ENCODE data around the gene CYSTM1.
"Not testable (repeated sequence)": the region's sequence is repeated elsewhere in the genome, so short reads cannot be mapped to it uniquely, and the experiment has no call there.

The CYSTM1 gene

GRCh38 chr5:140151144-140152021 is 23.6 kb upstream of the CYSTM1 start:
- DNase-seq: no peak

GRCh38 chr5:140152022-140152999 is 22.7 kb upstream of the CYSTM1 start:
- DNase-seq: no peak

GRCh38 chr5:140153255-140153654 is 21.7 kb upstream of the CYSTM1 start:
- no peak for DNase-seq

DNA sequence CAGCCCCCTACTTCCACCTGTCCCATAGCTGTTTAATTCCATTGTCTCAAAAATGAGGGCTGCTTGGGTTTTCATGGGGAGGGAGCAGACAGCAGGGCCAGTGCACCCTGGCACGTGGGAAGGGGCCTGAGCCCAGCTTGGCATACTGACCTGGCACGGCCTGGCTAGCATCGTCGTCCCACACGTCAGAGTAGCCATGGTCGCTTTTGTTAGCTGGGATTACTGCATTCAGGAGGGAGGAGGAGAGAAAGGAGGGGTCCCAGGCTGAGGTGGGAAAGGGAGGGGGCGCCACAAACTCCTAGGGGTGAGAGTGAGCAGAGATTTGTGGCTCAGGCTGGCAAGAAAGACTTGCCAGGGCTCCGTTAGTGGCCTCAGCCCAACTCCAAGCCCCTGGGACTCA is 21.1 kb upstream of the CYSTM1 start:
- DNase-seq: no peak

DNA sequence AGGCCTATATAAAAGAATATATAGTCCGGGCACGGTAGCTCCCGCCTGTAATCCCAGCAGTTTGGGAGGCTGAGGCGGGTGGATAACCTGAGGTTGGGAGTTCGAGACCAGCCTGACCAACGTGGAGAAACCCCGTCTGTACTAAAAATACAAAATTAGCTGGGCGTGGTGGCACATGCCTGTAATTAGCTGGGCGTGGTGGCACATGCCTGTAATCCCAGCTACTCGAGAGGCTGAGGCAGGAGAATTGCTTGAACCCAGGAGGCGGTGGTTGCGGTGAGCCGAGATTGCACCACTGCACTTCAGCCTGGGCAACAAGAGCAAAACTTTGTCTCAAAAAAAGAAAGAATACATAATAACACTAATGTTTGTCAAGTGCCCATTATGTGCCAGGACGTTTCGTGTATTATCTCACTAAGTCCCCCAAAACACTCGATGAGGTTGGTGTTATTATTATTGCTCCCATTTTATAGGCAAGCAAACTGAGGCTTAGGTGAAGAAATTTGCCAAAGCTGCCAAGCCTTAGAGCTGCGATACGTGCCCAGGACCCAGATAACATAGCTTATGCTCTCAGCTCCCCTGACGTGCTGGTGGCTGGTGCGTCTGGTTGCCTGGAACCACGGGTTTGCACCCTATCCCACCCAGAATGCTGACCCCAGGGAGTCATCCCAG is 20.1 kb upstream of the CYSTM1 start:
- not testable (repeated sequence) for DNase-seq

DNA sequence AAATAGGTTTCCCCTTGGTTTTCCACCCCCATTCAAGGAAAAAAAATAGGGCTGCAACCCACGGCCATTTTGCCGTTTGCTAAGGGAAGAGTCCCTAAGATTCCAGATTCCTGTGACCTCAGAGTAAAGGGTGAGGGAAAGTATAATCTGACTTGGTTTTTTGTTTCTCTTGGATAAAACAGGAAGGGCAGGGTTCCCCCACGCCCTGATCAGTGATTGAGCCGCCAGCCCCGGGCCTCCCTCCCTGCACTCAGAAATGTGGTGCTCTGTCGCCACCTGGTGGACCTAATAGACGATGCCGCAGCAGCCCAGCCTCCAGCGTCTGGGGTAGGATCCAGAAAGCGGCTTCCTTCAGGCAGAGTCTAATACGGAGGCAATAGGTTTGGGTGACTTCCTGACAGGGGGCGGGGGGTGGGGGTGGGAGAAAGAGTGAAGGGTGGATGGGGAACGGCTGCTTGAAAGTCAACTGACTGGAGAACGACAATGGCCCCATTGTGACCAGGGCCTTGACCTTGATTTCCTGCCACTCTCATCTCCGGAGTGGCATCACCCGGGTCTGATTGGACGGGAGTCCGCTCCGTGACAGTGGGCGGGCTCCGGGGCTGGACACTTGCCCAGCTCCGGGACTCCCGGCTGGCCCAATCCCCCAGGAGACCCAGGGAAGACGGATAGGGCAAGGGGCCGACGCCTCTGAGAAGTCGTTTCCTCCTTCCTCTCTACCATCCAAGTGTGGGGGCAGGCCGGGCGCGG is 17.8 kb upstream of the CYSTM1 start:
- DNase-seq: peak; percentile 71

GRCh38 chr5:140159014-140159927 is 15.7 kb upstream of the CYSTM1 start:
- no peak for DNase-seq

- DNase-seq: no peak
These were observed 12.7 kb upstream of the CYSTM1 start for GRCh38 chr5:140162275-140162674.

DNA sequence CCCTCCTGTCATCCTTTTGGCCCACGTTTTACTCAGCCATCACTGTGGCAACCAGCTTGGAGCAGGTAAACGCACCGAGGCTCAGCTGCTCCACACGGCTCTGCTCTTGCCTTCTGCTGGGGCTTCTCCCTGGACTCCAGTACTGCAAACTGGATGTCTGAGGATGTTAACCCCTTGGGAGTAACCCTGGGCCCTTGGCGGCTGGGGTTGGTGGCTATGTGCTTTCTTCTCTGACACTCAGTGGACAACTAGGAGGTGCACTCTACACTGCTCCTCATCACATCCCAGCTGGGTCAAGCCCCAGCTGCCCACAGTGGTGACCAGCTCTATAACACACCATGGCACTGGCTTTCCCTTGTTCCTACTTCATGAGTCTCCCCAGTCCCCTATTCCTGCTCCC is 12.2 kb upstream of the CYSTM1 start:
- no peak for DNase-seq

- no peak for DNase-seq
These were observed 9.7 kb upstream of the CYSTM1 start for GRCh38 chr5:140165101-140165922.

DNA sequence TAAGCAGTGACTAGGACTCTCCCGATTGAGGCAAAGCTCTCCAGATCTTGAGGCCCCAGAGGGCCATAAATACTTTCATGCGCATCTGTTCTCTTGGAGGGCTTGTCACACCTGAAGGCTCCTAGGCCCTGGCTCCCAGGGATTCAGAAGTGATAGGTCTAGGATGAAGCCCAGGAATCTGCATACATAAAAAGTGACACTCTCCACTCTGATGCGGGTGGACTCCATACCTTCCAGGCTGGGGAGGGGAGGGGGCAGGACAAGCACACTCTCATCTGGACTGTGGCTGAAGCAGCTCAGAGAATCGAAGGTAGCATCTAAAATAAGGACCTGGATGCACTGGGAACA is 9.1 kb upstream of the CYSTM1 start:
- no peak for DNase-seq

DNA sequence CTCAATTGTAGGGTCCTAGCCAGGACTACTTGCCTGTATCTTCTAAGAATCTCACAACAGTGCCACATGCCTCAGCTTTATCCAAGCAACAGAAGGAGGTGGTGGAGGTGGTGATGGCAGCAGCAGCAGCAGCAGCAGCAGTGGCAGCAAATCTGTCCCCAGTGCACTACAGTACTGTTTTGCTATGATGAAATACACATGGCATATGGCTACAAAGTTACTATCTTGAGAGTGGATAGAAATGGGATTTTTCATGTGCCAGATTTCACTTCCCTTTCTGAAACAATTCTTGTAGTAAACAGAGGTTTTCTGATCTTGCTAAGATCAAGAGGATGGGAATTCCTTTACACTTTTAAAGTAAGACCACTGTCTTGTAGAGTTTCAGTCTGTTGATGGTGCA is 8.1 kb upstream of the CYSTM1 start:
- no peak for DNase-seq

- no peak for DNase-seq
These were observed 6.6 kb upstream of the CYSTM1 start for GRCh38 chr5:140168371-140168770.

DNA sequence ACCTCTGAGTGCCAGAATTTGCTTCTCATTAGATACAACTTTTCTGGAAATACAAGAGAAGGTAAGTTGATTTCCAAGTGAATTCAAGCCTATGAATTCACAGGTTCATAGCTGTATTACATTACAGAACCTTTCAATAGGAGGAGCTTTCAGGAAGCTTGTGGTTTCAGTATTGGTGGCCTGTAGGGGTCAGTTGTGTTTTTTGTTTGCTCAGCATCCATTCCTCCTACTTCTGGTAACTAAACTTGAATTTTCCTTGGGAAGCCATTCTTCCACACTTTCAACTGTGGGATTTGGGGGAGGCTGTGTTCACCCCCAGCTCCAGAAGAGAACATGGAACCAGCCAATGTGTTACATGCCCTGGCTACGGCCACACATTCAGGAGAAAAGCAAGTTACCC is 5.6 kb upstream of the CYSTM1 start:
- no peak for DNase-seq

DNA sequence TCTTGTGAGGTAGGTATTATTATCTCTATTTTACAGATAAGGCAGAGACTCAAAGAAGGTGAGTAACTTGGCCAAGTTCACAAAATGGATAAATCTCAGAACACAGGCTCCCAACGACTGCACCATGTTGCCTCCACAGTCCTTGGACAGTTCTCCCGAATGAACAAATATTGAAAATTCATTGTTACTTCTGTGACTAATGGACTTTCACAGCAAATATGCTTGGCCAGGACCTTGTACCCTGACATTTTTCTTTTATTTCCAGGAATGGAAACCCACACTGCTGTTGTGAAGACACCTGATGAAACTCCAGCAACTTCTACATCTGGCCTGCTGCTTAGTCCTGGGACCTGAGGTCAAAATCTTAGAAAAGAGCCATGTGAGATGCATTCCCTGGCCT is 2.5 kb upstream of the CYSTM1 start:
- no peak for DNase-seq

GRCh38 chr5:140174014-140174413 is 974 bp upstream of the CYSTM1 start:
- no peak for DNase-seq

DNA sequence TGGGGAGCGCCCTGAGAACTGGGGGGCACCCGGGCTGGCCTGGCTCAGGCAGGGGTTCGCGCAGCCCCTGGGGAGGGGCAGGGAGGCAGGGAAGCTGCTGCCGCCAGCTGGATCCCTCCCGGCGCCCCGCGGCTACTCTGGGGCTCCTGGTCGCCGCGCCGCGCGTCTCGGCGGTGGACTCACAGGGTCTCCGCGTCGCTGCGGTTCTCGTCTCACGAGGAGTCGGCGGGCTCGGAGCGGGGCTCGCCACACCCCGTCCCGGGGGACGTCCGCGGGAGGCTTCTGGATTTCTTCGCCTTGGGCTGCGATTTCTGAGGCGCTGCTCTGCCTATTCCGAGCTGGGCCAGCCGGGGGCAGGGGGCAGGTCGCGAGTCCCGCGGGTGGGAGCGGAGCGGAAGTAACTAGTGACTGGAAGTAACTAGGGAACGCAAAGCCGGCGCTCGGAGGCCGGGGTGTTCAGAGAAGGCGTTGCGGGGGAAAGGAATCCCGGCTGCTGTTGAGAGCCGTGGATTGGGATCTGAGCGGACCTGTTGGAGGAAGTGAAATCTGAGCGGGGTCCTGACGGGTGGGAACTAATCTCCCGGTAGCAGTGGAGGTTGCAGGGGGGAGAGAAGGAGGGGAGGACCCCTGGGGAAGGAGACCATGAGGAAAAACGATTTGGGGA is 511 bp downstream of the CYSTM1 start:
- DNase-seq: peak; percentile 29

GRCh38 chr5:140176031-140176387 is 1.0 kb downstream of the CYSTM1 start:
- DNase-seq: no peak

DNA sequence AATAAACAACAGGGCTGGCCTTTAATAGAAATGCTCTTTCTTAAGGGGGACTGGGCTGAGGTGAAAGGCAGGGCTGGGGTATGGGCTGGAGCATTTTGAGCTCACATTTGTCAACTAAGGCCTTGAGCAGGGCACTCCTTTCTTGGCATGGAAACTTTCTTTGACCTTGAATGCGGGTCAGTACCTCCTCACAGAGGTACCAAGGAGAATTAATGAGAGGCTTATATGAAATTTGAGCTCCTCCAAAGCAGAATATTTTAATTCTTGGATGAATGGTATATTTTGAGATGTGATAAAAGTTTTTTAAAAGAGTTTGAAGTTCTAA is 3.1 kb downstream of the CYSTM1 start:
- DNase-seq: no peak

GRCh38 chr5:140178482-140179116 is 3.6 kb downstream of the CYSTM1 start:
- DNase-seq: no peak
